ENCODE measurements around the gene UBB.
A peak's percentile ranks its signal among the peaks of the same experiment; 100 is the strongest.

Gene UBB

DNA sequence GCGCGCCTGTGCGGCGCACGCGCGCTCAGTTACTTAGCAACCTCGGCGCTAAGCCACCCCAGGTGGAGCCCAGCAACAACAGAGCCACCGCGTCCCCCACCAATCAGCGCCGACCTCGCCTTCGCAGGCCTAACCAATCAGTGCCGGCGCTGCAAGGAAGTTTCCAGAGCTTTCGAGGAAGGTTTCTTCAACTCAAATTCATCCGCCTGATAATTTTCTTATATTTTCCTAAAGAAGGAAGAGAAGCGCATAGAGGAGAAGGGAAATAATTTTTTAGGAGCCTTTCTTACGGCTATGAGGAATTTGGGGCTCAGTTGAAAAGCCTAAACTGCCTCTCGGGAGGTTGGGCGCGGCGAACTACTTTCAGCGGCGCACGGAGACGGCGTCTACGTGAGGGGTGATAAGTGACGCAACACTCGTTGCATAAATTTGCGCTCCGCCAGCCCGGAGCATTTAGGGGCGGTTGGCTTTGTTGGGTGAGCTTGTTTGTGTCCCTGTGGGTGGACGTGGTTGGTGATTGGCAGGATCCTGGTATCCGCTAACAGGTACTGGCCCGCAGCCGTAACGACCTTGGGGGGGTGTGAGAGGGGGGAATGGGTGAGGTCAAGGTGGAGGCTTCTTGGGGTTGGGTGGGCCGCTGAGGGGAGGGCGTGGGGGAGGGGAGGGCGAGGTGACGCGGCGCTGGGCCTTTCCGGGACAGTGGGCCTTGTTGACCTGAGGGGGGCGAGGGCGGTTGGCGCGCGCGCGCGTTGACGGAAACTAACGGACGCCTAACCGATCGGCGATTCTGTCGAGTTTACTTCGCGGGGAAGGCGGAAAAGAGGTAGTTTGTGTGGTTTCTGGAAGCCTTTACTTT lies at the start of gene UBB:
Gene UBB (plus strand): TSS at position 452 of the 856 bp plus-strand sequence. CDS start 817 bp downstream, outside the sequence.
- peak; percentile 97 for DNase-seq (ENCODE audit: low spot score)

DNA sequence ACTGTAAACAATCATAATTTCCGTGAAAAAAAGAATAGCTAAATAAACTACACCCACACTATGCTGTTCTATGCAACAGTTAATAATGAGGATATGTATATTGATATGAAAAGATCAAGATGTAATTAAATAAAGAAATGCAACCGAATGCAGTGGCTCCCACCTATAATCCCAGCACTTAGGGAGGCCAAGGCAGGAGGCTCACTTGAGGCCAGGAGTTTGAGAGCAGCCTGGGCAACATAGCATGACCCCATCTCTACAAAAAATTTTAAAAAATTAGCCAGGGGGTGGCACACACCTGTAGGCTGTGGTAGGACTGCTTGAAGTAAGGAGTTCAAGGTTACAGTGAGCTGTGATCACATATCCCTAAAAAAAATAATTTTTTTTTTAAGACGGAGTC lies 42.5 kb upstream of the UBB start:
- DNase-seq (ENCODE audit: low spot score), result no peak

DNA sequence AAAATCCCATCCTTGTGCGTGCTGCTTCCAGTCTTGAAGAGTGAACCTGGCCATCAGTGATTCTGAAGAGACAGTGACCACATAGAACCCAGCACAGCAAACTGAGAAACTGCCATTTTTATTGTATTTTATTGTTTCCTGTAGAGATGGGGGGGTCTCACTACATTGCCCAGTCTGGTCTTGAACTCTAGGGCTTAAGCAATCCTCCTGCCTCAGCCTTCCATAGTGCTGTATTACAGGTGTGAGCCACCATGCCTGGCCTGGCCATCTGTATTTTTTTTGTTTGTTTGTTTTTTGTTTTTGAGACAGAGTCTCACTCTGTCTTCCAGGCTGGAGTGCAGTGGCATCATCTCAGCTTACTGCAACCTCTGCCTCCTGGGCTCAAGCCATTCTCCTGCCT lies 41.5 kb upstream of the UBB start:
- DNase-seq (ENCODE audit: low spot score), result no peak

DNA sequence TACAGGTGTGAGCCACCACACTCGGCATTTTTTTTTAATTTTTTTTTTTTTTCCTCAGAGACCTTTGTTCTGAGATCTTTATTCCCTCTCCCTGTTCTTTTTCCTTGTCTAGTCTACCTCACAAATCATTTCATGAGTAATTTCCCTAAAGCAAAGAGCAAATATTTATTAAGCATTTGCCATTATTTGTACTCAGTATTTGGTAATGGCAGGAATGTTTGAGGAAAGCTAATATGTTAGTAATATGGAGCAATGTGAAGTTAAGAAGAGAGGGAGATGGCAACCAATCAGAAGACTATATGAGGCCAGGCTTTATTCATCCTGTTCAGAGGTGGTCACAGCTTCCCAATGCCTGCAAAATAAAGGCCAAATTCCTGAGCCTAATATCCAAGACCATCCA lies 40.9 kb upstream of the UBB start:
- DNase-seq (ENCODE audit: low spot score), result no peak

DNA sequence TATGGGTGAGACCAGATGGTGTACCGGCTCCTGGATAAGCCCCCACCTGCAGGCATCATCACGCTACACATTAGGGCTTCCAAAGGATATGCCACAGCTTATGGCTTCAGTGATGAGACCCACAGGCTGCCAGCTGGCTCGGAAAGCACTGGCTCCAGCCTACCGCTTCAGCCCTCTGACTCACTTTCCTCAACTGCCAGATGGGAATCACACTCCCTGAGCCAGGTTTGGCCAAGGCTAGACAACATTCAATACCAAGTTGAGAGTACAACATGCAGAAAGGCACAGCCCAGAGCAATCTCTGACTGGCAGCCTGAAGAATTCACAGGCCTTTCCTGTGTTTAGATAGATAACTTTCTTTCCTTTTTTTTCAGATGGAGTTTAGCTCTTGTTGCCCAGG lies 37.9 kb upstream of the UBB start:
- no peak for DNase-seq (ENCODE audit: low spot score)

DNA sequence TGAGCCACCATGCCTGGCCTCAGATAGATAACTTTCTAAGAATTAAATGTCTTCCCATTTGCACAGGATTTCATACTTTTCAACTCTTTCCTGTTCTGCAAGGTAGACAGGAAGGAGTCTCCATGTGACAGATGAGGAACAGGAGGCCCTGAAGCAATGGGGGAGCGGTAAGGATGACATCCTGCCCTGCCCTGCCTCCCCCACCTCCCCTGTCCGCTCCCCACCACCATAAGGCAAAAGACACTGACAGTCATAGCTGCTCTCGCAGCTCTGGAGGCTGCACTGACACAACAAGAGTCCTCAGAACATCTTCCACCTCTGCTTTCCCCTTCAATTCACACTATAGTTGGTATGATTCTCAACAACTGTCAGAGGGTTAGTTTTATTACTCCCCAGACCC lies 37.3 kb upstream of the UBB start:
- DNase-seq (ENCODE audit: low spot score), result no peak

DNA sequence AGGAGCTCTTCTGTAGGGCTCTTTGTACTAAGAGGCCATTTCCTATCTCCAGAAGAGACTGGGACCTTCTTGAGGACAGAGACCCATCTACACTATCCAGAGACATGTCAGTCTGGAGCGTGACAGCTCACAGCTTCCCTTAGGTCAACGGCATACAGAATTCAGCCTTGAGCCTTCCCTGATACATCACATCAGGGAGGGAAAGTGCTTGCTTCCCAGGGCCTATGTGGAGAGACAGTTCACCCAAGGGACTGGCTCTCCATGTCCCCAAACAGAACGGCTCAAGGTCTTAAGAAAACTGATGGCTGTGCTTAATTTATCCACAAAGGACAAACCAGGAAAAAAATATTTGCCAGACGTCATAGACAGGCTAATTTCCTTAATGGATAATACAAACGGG lies 35.3 kb upstream of the UBB start:
- no peak for DNase-seq (ENCODE audit: low spot score)

DNA sequence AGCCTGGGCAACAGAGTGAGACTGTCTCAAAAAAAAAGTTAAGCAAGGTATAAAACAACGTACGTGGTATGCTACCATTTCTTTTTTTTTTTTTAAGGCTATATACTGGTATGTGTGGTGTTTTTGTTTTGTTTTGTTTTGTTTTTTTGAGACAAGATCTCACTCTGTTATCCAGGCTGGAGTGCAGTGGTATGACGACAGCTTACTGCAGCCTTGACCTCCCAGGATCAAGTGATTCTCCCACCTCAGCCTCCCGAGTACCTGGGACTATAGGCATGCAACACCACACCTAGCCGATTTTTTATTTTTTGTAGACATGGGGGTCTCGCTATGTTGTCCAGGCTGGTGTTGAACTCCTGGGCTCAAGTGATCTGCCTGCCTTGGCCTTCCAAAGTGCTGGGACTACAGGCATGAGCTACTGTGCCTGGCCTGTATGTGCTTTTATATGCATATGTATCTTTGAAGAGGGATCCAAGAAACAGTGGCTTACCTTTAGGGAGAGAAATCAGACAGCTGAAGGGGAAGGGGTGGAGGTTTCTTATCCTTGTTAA lies 34.1 kb upstream of the UBB start:
- no peak for DNase-seq (ENCODE audit: low spot score)

DNA sequence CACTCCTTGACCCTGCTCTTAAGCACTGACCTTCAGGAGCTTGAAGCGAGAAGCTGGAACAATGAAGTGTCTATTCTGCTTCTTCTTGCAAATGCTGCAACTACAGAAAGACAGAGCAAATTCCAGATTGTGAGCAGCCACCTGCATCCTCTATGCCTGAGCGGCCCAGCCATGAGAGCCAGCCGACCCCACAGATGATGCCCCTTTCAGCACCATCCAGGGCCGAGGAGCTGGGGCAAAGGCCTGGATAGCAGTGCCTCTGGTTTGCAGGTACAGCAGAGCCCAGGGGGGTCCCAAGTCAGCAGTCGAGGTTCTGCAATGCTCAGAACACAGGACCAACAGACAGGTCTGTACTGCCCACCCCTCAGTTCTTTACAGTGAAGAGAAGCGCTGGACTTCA lies 32.3 kb upstream of the UBB start:
- DNase-seq (ENCODE audit: low spot score), result no peak

DNA sequence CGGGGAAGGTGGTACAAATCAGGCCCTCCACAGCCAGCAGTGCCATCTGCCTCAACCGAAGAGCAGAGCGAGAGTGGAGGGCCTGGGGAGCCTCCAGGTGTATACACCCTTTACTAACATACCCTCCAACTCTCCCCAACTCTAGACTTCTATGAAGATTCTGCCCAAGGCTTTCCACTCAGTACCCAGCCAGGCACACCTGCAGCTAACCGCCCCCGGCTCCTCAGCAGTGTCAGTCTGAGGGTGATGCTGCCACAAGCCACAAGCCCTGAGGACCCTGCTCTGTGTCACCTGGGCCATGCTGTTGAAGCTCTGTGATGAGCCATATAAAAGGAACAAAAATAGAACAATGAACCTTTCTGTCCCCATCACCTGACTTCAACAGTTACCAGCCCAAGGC lies 31.5 kb upstream of the UBB start:
- DNase-seq (ENCODE audit: low spot score), result no peak

DNA sequence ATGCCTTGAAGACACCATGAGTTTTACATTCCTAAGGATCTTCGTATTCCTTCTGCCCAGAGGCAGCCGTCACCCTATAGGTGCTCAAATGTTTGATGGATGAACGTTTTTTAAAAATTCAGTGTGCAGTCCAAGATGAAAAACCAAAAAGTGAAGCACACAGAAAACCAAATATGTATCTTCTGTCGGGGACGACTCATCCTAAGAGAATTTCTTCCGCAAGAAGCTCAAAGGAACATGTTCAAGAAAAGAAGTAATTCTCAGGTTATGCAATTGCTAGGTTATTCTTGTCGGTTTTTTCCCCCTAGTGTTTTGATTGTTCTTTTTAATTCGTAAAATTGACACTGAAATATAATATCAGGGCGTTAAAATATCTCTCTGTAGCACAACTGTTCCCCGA lies 29.1 kb upstream of the UBB start:
- DNase-seq (ENCODE audit: low spot score), result no peak

DNA sequence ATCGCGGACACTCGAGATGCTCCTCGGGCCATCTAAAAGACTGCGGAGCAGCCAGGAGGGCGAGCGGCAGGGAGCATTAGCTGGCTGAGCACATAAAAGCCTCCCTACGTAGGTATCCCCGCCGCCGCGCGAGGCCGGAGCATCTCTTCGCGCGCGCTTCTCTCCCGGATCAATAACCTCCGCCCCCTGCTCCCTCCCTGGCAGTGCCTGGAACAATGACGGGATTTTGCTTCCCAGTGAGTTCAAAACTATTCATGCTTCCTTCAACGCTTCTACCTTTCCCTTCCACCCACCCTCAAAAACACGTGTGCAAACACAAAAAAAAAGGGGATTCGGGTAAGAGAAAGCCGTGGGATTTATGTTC lies 28.6 kb upstream of the UBB start:
- DNase-seq (ENCODE audit: low spot score), result peak; percentile 71

DNA sequence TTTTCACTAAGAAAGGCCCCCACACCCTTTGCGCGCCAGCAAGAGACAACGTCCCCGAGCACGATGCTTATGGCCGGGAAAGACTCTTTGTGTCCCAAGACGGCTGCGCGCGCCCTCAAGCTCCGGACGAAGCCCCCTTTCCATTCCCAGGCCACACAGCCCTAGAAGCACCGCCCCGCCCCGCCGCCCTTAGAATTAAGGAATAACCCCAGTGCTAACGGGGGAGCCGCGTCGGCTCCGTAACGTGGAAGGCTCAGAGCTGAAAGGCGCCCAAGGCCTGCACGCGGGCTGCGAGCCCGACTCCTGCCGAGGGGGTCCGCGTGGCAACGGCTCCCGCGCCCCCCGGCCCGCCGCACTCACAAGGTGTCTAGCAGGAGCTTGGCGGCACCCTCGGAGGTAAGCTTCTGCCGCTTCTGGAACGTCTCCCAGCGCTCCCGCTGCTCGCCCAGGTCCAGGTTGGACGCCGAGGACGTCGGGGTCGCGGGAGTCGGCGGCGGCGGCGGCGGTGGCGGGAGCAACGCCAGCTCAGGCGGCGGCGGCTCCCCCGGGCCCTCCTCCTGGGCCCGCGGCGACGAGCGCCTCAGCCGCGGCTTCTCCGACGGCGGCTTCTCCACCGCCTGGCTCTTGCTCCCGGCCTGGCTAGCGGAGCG lies 28.1 kb upstream of the UBB start:
- DNase-seq (ENCODE audit: low spot score), result peak; percentile 41

DNA sequence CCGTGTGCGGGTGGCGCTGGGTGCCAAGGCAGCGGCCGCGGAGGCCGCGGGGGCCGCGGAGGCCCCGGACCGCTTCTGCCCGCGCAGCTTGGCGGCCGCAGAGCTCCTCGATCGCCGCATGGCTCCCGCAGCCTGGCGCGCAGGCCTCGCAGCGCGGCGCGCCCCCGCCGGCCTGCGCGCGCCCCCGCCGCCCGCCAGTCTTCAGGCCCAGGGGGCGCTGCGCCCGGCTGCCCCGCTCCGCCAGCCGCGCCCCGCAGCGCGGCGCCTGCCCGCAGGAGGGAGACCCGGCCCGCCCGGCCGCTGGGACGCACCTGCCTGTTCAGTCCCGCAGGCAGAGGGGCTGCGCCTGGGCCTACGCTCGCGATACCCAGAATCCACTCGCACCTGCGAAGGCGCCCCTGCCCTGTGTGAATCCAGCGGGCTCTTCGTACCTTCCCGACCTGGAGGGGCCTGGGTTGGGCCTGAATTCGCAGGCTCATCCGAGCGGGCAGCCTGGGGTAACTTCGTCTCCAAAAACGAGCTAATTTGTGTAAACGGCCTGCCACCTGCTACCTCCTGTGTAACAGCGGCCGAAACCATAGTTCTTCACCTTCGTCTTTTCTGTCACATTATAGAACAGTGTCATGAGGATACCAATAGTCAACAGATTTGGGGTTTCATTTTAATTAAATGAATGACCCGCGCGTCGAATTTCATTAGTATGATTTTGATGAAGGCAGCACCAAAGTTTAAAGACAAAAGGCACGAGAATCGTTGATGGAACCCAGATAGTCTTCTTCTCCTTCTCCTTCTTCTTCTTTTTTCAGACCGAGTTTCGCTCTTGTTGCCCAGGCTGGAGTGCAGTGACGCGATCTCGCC lies 27.3 kb upstream of the UBB start, which contains the start of gene CENPV:
Gene CENPV (minus strand): TSS at position 153 of the 858 bp plus-strand sequence. CDS start 33 bp downstream, at position 120.
- peak; percentile 60 for DNase-seq (ENCODE audit: low spot score)

DNA sequence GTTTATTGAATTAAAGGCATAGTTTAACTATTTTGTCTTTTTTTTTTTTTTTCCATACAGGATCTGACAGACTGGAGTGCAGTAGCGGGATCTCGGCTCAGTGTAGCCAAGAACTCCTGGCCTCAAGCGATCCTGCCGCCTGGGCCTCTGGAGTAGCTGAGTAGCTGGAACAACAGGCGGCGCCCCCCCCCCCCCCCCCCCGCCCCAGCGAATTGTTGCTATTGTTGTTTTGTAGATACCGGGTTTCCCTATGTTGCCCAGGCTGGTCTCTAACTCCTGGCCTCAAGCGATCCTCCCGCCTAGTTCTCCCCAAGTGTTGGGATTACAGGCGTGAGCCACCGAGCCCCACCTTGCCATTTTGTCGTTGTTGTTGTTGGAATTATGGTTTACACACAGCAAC lies 26.3 kb upstream of the UBB start:
- DNase-seq (ENCODE audit: low spot score), result no peak

DNA sequence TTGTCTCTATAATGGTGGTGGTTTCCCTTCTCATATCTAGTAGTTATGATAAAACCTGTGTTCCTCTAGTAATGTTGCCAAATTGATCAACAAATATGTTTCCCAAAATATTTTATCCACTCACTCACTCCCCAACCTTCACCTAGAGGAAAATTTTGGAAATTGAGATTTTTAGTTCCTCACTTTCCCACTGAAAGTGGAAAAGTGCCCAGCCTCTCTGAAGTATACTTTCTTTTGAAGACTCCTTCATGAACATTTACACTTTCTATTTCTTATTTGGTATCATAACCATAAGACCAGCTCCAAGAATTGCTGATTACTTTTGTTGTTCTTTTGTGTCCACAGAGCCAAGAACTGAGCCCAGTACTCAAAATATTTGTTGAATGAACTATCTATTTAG lies 22.5 kb upstream of the UBB start:
- DNase-seq (ENCODE audit: low spot score), result no peak

DNA sequence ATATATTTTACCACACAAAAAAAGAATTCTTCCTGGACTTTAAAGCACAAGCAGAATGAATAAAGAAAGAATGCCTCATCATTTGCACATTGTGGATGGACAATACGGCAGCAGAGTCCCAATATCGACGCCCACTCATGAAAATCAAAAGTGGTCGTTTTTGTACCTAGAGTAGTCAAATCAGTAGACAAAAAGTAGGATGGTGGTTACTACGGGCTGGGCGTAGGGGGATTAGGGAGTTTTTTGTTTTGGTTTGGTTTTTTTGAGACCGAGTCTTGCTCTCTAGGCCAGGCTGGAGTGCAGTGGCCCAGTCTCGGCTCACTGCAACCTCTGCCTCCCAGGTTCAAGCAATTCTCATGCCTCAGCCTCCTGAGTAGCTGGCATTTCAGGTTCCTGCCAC lies 19.0 kb upstream of the UBB start:
- no peak for DNase-seq (ENCODE audit: low spot score)

DNA sequence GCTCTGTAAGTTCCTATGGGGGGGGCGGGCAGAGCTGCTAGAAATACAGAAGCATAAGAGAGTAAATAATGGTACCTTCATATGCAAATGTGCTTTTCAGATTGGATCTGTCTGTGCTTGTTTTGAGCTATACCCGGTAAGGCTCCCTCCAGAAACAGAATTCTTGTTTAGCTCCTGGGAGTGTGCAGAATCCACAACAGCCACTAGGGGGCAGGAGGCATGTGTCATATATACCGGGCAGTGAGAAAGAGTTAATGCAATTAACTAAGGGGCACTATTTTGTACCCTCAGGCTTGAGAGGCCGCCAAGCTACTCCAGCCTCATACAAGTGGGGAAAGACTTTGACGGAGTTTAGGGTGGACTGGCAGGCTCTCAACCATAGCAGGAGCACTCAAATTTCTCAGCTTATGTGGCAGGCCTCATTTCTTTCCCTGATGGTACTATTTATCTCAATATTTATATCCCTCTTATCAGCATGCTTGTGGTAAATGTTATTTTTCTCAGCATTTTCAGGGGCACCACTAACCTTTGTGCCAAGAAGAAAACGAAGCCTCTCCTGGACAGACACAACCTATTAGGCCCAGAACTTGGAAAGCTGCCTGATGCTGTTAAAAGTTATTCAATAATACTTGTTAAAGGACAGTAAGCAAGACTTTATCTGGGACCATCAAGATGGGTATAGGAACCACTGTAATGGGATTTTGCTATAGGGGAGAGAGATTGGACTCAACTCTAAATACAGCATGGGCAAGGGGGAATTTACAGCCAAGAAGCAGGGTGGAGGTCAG lies 16.9 kb upstream of the UBB start:
- peak; percentile 70 for DNase-seq (ENCODE audit: low spot score)

DNA sequence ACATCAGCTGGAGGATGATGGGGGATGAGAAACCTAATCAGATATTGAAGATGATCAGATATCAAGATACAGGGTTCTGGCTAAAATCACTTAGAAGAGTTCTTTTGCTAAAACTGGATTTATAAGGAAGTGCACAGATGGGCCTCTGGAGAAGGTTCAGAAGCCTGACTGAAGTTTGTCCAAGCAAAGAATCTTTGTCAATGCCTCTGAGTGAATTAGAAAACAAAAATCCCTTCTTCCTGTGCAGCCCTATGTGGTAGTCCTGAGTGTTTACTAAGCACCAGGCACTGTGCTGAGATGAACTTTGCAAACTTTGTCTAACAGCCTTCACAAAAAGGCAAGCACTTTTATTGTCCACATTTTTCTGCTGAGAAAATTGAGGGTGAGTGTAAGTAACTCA lies 16.3 kb upstream of the UBB start:
- DNase-seq (ENCODE audit: low spot score), result no peak

DNA sequence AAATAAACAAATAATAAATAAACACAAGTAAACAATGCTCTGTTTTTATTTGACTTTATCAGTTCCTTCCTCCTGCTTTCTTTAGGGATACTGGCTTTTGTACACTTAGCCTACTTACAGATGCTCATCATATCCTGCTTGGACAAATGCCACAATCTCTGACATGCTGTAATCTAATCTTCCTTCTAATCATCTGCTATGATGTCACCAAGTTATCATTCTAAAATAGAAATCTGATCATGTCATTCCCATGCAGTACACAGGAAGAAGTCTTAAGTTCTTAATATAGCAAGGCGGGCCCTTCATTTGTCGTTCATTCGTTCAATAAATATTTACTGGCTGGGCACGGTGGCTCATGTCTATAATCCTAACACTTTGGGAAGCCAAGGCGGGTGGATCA lies 9.1 kb upstream of the UBB start:
- no peak for DNase-seq (ENCODE audit: low spot score)

DNA sequence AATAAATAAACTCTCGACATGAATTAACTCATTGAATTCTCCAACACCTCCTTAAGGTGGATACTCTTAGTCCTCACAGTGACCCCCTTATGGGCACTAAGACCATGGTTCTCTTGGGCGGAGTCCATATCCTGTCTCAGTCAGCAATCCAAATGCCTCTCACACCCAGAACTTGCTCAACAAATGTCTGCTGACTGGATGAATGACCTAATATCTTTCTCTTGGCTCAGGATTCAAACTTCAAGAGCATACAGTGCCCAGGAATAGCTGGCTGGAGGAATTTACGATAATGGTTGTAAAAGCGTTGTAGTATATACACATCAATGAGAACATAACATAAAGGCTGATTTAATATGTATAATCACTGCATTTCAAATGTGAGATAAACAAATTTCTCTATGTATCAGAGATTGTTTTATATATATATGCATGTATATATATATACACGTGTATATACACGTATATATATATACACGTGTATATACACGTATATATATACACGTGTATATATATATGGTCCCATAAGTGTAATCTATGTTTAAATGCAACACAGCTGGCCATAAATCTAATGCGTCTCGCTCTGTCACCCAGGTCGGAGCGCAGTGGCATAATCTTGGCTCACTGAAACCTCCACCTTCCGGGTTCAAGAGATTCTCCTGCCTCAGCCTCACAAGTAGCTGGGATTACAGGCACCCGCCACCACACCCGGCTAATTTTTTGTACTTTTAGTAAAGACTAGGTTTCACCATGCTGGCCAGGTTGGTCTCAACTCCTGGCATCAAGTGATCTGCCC lies 6.5 kb upstream of the UBB start:
- DNase-seq (ENCODE audit: low spot score), result no peak
